Measurements from ENCODE around the gene RNF224. TPM values are rescaled to one million over a fixed set of nuclear protein-coding genes. Genes with fewer than 3 reads are reported as not detected.

The RNF224 gene
- total and polyA plus RNA-seq, 10 of the 15 experiments (the other 5 are each of a cell fraction or from before 2014, with no cell fraction given), result not detected

DNA sequence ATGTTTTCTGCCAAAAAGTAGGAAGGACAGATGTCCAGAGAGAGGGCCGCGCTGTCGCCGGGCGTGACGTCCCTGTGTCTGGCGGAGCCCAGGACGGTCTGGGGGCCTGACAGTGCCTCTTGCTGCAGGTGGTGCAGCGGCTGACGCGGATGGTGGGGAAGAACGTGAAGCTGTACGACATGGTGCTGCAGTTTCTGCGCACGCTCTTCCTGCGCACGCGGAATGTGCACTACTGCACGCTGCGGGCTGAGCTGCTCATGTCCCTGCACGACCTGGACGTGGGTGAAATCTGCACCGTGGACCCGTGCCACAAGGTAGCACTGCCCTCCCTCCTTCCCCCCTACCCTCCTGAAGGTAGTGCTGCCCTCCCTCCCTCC lies 35.6 kb downstream of the RNF224 start:
- 97% methylated on average over 23 of the region's 24 CpGs for WGBS (ENCODE audit: insufficient coverage, insufficient replicate concordance, low lambda C conversion rate, missing lambda C conversion rate)
- no peak overlapping the region for H3K27ac ChIP-seq (ENCODE audit: control insufficient read depth, insufficient read depth)
- ChIA-PET RAD21 (ENCODE audit: unreplicated experiment) (interaction anchor here (1.6 to 1.7 kb wide), 2 partner anchors 24 to 26 kb away, joined by 4 to 6 read pairs; no protein-coding TSS in a partner anchor), CTCF (interaction anchor here (1.1 to 2.2 kb wide), 3 partner anchors 11 to 26 kb away, joined by 3 to 24 read pairs (median 4); no protein-coding TSS in a partner anchor), SMC1A (ENCODE audit: uncharacterized antibody, unreplicated experiment) (interaction anchor here (1.2 to 1.4 kb wide), 2 partner anchors 26 to 73 kb away, joined by 3 to 5 read pairs; no protein-coding TSS in a partner anchor), POLR2A (interaction anchor here (0.6 to 1.1 kb wide), 2 partner anchors 15 to 22 kb away, joined by 3 to 4 read pairs; partner anchors contain the start of gene TUBB4B)
- peaks cover 8 to 11% of the 10 kb centered on the region in 2 experiments for H3K36me3 ChIP-seq (ENCODE audit: control insufficient read depth in 2 of 2, insufficient read depth in 2 of 2, low read length in 1 of 2)
- H3K4me3 ChIP-seq, result no peak overlapping the region
- no peak for ATAC-seq
- H4K20me1 ChIP-seq (ENCODE audit: control insufficient read depth, insufficient read depth), result no peaks in the 10 kb centered on the region
- no peak overlapping the region for H3K9ac ChIP-seq (ENCODE audit: control insufficient read depth, insufficient read depth, low read length)
- no peaks in the 10 kb centered on the region for H3K27me3 ChIP-seq (replicated peaks in 1 of 2; ENCODE audit: control insufficient read depth in 2 of 2, insufficient read depth in 2 of 2, low read length in 1 of 2)
- no peak for TF ChIP-seq SREBF2 (IDR thresholded peaks at IDR 0.05; ENCODE audit: low read length)
- TF ChIP-seq ETV6 (conservative IDR thresholded peaks at IDR 0.05 in 1 of 2, IDR thresholded peaks at IDR 0.05 in 1 of 2; ENCODE audit: borderline replicate concordance in 1 of 2, low read depth in 1 of 2), result no peak
- TF ChIP-seq IKZF2 (IDR thresholded peaks at IDR 0.05), result no peak
- TF ChIP-seq ZNF274 (IDR thresholded peaks at IDR 0.05; ENCODE audit: insufficient read depth, insufficient read length), result no peak
- no peak for TF ChIP-seq CEBPB (IDR thresholded peaks at IDR 0.05; ENCODE audit: borderline replicate concordance in 1 of 2, low read depth in 2 of 2, low read length in 2 of 2)
- no peak for TF ChIP-seq GATAD2B (conservative IDR thresholded peaks at IDR 0.05; ENCODE audit: low read depth)
- TF ChIP-seq YBX1 (IDR thresholded peaks at IDR 0.05), result no peak
- TF ChIP-seq CBX5 (IDR thresholded peaks at IDR 0.05; ENCODE audit: low read depth), result no peak
- TF ChIP-seq RB1 (IDR thresholded peaks at IDR 0.05; ENCODE audit: borderline replicate concordance), result no peak
- TF ChIP-seq, protein P1, sequence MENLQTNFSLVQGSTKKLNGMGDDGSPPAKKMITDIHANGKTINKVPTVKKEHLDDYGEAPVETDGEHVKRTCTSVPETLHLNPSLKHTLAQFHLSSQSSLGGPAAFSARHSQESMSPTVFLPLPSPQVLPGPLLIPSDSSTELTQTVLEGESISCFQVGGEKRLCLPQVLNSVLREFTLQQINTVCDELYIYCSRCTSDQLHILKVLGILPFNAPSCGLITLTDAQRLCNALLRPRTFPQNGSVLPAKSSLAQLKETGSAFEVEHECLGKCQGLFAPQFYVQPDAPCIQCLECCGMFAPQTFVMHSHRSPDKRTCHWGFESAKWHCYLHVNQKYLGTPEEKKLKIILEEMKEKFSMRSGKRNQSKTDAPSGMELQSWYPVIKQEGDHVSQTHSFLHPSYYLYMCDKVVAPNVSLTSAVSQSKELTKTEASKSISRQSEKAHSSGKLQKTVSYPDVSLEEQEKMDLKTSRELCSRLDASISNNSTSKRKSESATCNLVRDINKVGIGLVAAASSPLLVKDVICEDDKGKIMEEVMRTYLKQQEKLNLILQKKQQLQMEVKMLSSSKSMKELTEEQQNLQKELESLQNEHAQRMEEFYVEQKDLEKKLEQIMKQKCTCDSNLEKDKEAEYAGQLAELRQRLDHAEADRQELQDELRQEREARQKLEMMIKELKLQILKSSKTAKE (IDR thresholded peaks at IDR 0.05; ENCODE audit: low read depth, poor library complexity, severe bottlenecking), result no peak
- TF ChIP-seq NRF1 (conservative IDR thresholded peaks at IDR 0.05; ENCODE audit: low read depth, low read length), result no peak
- H3K79me2 ChIP-seq (ENCODE audit: control insufficient read depth, insufficient read depth, low read length), result no peaks in the 10 kb centered on the region
- in situ Hi-C loops (cut with MboI), result no loop called here
- no peak overlapping the region for H3K4me2 ChIP-seq (ENCODE audit: control insufficient read depth, insufficient read depth)
- H3K4me1 ChIP-seq (ENCODE audit: control insufficient read depth, insufficient read depth, low read length), result peaks cover 2% of the 10 kb centered on the region
- no TSS peak for BruUV-seq (replicated peaks)
- H3K9me3 ChIP-seq (replicated peaks; ENCODE audit: control insufficient read depth, insufficient read depth, low read length), result no peaks in the 10 kb centered on the region
- FAIRE-seq, result no peak
- DNase-seq (ENCODE audit: low read depth, low spot score), result no peak
- intact Hi-C loops (cut with micrococcal nuclease; ENCODE audit: unreplicated experiment), result no loop called here
- no peak overlapping the region for H2AFZ ChIP-seq (ENCODE audit: control insufficient read depth, low read depth, low read length)

Measured in GM12878 (cell line).